GM18867 (cell line): ENCODE data around the gene NSD2.

Experiments
- ATAC-seq: cut with Tn5 transposase; IDR thresholded peaks from one replicate; pipeline ENCODE4 v1.9.1; 2021; ENCODE audit warnings: mild to moderate bottlenecking, moderate library complexity; ENCODE audit not compliant: unreplicated experiment

The NSD2 gene

DNA sequence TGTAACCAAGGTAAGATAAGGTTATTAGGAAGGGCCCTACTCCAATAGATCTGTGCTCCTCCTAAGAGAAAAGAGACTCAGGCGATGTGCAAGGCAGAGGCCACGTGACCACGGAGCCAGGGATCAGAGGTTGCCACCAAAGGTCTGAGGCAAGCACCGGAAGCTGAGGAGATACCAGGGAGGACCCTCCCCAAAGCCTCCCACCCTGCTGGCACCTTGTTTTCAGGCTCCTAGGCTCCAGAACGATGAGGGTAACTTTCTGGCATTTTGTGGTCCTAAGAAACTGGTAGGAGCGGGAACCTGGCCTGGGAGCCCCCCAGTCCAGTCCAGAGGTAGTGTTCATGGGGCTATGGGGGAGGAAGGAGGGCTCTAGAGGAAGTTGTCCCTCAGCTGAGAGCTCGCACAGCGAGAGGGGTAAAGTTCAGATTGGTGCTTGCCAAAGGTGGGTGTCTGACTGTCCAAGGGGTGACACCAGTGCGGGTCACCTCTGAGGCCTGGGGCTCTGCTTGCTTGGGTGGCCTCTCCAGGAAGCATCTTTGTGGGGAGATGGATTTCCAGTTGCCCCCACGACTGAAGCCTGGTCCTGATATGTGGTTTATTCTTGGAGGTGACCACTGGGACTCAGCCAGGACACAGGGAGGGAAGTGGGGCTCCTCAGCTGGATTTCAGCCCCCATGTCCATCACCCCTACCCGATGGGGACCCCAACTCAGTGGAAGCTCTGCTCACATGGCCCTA, 7.7 kb upstream of the NSD2 start:
- no peak for ATAC-seq

DNA sequence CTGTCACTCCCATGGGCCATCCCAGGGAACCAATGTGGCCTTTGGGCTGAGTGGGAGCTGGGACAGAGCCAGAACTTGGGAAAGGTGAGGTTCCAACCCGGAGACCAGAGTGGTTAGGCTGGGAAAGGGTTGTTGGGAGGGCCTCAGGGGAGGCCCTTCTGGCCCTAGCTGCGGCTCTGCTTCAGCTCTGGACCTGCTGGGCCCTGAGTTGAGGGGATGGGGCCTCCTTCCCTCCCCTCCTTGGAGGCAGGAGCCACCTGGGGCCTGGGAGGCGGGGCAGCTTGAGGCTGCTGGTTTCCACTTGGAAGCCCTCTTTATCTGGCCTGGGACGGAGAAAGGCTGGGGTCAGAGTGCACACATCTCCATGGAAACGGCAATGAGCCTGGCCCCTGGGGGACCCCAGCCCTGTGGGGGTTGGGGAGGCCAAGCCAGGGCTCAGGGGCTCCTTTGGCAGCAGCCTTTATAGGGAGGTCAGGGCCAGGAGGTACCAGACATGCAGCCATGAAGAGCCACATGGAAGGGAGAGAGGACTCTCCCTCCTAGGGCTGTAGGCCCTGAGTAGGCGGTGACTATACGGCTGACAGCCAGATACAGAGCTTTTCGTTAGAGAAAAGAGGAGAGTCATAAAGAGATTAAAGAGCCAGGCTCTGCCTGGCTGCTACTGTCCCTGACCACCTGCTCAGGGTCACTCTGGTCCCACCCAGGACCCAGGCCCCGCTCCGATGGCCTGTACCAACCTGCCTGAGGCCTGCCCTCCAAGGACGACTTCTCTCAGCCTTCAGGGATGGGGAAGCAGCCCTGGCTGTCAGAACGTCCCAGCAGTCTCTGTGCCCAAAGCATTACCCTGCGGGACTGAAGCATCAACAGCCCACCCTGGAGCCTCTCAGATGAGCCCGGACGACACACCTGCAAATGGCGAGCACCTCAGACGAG, 6.9 kb upstream of the NSD2 start:
- ATAC-seq: no peak

DNA sequence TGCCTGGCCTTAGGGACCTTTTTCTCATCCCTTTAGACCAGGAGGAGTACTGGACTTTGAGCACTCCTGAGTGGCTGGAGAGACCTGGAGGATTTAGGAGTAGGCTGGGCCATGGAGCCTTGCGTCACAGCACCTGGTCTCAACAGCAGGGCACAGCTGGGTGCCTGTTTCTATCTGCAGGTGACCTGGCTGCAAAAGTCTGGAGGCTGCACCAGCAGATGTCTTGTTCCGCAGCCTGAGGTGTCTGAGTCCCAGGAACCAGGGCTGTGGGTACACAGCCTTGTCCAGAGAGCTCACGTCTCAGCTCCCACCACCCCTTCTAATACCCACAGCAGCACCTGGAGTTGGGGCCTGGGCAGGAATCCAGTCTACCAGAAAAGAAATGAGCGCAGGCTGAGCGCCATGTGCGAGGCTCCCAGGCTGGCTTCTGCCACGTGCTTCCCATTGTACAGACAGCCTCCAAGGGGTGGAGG, 5.0 kb upstream of the NSD2 start:
- no peak for ATAC-seq

DNA sequence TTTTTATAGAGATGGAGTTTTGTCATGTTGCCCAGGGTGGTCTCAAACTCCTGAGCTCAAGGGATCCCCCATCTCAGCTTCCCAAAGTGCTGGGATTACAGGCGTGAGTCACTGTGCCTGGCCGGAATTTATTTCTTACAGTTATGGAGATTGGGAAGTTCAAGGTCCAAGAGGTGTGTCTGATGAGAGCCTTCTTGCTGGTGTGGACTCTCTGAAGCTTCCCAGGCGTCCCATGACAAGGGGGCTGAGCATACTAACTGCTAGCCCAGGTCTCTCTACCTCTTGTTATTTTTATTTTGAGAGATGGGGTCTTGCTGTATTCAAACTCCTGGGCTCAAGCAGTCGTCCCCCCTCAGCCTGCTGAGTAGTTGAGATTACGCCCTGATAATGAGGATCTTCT, 2.9 kb upstream of the NSD2 start:
- no peak for ATAC-seq

DNA sequence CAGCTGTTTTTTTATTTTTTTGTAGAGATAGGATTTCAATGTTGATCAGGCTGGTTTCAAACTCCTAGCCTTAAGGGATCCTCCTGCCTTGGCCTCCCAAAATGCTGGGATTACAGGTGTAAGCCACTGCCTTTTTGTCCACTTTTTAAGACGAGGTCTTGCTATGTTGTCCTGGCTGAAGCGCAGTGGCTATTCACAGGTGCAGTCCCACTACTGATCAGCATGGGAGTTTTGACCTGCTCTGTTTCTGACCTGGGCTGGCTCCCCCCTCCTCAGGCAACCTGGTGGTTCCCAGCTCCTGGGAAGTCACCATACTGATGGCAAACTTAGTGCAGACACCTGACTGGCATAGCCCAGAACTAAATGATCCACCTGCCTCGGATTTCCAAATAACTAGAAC, 2.3 kb upstream of the NSD2 start:
- no peak for ATAC-seq

DNA sequence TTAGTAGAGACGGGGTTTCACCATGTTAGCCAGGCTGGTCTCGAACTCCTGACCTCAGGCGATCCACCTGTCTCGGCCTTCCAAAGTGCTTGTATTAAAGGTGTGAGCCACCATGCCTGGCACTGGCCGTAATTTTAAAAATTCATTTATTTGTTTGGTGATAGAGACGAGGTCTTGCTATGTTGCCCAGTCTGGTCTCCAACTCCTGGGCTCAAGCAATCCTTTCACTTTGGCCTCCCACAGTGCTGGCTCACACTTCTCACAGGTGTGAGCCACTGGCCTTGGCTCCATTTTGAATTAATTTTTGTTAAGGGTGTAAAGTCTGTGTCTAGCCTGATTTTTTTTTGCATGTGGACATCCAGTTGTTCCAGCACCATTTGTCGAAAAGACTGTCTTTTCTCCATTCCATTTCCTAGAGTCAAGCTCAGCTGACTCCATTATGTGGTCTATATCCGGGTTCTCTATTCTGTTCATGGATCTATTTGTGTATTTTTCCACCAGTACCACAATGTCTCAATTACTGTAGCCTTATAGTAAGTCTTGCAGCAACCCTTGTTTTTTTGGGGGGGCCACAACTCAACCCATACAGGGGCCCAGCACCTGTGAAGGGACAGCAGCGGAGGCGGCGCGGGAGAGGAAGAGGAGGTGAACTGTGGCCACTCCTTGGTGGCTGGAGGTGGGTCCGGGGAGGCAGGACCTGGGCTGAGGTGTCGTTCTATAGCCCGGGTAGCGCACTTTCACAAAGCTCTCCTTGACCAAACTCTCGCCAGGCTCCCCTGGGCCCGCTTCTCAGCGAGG, 1.5 kb upstream of the NSD2 start:
- ATAC-seq: peak; percentile 6

DNA sequence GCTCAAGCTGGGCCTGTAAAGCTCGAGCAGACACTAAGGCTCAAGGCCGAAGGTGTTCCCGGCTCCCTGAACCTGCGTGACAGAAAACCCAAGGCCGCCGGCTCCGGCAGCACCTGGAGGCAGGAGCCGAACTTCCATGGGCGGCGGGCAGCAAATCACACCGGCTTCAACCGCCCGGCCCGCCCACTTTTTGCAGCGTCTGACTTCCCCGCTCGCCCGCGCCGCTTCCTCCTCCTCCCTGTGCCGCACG, 940 bp upstream of the NSD2 start:
- ATAC-seq: peak; percentile 47

DNA sequence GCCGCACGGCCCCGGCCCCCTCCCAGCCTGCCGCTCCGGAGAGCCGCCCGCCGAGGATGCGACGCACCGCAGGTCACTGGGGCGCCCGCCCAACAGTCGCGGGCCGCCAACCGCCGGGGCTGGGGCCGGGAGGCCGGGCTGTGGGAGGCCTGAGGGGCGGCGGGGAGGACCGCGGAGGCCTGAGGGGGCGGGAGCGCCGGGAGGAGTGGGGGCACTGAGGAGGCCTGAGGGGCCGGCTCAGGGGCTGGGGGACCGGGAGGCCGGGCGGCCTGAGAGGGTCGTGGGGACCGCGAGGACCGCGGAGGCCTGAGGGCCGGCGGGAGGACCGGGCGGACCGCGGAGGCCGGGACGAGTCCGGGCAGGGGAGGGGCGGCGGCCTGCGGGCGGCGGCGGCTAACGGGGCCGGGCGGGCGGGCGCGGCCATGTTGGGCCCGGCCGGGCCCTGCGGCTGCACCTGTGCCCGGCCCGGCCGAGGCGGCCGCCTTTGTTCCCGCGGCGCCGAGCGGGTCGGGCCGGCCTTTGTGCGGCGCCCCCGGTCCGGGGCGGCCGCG, 353 bp downstream of the NSD2 start:
- ATAC-seq: peak; percentile 13

DNA sequence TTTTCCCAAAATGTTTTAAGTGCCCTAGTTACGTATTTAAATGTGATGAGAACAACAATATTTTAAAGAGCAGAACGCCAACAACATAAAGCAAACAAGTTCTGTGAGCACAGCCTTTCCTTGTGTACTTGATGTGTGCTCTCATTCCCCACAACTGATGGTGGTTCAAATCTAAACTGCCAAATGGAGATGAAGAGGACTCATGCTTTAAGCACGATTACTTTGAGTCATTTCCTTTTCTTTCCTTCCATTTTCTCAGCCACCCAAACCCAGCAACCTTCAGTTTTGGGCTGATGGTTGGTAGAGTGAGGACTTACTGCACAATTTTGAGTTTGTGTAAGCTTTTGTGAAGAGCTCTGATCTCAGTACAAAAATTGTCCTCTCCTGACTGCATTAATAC, 1.7 kb downstream of the NSD2 start:
- ATAC-seq: no peak

DNA sequence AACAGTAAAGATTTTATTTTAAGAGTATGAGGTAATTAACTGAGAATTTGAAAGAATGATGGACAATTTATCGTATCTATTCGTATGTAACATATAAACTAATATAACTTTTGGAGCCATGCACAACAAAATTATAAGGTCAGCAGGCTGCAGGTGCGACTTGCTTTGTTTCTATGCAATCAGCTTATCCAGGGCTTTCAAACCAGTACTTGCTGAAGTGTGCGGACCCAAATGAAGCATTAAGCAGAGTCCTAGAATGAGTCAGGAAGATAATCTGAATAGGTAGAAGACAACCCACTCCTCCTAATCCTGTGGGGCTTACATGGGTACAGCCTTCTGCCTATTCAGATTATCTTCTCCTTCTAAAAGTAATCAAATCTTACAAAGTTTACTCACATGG, 2.1 kb downstream of the NSD2 start:
- no peak for ATAC-seq

DNA sequence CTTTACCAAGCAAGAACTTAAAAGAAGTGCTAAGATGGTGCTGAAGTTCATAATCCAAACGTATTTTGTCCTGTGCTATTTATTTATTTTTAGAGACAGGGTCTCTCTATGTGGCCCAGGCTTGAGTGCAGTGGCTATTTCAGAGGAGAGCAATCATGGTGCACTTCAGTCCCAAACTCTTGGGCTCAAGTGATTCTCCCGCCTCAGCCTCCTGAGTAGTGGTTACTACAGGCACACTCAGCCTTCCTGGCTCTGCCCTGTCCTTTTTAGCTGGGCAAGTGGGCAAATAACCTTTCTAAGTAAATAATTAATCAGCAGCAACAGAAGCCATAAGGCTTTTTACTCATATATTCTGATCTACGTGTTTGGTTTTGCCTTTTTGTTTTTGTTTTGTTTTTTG, 2.6 kb downstream of the NSD2 start:
- no peak for ATAC-seq

DNA sequence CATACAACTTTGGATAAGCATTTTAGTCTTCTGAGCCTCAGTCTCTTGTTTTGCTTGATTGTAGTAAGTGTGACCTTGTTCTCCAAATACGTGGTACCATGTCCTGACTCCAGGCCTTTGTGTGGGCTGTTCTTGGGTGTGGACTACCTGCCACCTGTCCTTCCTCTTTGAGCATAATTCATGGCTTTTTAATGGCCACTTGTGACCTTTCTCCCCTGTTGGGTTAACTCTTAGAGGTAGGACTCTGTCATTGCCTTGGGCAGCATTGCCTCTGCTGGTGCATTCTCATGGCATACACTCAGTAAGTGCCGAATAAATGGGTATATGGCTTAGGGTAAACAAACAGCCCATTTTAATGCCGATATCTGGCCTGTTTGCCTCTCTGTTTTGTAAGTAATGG, 3.0 kb downstream of the NSD2 start:
- ATAC-seq: no peak

DNA sequence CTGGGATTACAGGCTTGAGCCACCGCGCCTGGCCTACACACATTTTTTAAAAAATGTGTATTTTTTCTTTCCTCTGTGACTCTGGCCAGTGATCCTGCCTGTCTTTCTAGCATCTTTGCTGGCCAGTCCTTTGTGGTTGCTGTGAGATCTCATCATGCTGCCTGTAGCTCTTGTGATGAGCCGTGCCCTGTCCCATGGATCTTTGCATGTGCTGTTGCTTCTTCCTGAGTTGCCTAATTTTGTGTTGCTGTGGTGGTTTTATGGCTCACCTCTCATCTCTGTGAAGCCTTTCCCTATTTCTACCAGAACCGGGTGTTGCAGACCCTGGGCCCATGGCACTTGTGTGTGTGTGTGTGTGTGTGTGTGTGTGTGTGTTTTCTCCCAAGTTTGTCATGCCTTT, 8.3 kb downstream of the NSD2 start:
- no peak for ATAC-seq

DNA sequence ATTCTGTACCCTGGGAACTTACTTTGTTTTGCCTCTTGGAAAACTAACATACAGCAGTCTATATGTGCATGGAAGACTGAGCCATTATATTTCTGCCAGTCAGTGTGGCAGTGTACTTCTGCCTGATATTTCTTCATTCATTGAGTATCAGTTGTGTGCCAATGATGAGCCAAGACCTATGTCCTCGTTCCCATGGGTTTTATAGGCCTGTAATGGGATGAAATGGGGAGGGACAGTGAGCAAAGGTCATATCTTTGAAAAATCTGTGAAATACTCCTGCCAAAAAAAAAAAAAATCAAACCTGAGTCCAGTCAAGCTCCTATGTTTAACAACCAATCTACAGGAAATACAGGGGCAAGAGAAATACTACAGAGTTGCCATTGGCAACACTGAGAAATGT, 9.1 kb downstream of the NSD2 start:
- ATAC-seq: no peak

DNA sequence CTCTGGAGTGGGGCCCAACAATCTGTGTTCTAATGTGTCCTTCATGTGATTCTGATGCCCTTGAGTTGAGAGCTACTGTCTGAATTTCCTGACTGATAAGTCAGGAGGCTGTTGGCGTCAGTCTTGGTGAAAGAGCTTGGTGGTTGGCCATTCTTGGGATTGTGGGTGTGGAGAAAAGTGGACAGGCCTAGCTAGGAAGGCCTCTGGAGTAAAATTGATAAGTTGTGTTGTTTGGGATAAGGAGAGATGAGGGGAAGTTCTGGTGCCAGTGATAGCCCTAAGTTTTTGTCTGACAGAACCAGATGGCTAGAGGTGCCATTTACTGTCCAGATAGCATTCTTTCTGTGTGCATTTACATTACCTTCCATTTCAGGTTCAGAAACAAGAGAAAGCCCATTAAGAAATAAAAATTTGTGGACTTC, 11.7 kb downstream of the NSD2 start:
- ATAC-seq: no peak

DNA sequence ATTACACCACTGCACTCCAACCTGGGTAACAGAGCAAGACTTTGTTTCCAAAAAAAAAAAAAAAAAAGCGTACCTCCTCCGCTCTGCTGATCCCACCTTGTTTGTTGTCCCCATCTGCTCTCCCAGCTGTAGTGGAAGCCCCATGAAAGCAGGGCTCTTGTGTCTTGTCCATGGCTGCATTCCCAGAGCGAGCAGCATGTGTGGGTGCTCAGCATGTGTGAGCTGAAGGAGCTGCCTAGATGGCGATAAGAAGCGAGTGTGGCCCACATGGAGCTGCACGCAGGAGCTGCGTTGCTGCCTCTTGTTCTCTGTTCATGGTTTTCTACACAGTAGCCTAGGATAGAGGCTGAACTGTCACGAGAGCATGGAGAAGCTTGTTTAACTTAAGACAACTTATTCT, 12.4 kb downstream of the NSD2 start:
- ATAC-seq: no peak

DNA sequence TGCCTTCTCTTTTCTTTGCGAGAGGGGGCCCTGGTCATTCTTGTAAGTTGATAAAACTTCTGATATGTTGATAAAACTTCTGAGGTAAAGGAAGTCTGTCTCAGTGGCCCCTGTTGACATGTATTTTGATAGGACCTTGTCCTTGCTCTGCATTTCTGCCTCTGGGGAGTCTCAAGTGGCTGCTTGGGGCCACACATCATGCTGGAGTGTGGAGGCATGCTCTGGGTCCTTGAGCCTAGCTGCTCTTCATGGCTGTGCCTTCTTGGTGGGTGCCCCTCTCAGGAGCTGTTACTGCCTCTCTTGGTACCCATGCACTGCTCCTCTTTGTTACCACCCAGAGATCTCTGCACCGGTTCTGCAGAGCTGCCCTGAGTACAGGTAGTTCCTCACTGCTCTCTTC, 14.2 kb downstream of the NSD2 start:
- no peak for ATAC-seq

DNA sequence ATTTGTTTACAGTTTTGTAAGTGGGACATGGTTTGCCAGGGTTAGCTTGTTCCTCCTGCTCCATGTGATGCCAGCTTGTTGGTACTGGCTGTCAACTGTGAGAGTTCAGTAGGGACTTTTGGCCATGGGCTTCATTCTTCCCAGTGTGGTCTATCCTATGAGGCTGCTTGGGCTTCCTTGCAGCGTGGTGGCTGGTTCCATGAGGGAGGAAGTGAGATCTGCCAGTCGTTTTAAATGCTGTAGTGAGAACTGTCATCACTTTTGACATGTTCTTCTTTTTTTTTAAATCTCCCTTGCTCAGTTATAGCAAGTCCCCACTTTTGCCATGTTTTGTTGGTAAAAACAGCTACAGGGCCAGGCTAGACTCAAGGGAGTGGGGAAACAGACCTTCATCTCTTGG, 15.9 kb downstream of the NSD2 start:
- no peak for ATAC-seq

DNA sequence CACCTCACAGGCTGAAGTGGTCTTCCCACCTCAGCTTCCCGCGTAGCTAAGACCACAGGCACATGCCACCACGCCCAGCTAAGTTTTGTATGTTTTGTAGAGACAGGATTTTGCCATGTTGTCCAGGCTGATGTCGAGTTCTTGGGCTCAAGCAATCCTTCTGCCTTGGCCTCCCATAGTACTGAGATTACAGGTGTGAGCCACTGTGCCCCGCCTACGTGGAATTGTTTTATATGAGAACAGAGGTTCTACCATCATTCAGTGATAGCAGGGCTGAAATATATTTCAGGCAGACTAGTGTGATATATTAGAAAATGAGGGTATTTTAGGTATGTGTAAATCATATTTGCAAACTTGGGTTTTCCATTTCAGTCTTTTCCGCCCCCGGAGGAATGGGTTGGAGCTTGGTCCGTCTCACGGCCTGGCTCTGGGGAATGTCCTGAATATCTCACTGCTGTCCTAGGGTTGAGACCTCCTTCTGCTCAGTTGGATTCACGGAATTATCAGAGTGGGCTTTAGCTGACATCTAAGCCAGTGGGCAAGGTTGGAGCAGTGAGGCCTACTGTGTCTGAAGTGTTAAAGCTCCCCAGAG, 19.9 kb downstream of the NSD2 start:
- ATAC-seq: no peak

DNA sequence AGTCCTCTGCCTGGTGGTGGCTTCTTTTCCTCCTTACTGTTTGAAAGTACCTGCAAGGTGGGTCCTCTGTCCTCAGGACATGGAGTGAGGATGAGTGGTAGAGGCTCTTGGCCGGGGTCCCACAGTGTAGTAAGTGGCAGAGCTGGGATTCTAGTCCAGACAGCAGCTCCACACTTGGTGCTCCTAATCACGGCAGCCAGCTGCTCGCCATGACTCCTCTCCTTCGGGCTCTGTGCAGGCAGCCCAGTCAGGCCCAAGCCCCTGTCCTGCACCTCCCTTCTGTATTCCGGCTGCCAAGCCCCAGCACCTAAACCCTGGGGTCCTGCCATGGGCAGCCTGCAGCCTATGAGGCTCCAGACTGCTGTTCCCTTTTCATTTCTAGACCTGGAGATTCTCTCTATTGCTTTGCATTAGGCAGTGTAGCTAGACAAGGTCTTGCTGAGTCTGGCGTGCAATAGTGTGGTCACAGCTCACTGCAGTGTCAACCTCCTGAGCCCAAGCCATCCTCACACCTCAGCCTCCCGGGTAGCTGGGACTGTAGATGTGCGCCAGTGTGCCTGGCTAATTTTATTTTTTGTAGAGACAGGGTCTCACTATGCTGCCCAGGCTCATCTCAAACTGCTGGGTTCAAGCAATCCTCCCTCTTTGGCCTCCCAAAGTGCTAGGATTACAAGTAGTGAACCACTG, 24.9 kb downstream of the NSD2 start:
- no peak for ATAC-seq

DNA sequence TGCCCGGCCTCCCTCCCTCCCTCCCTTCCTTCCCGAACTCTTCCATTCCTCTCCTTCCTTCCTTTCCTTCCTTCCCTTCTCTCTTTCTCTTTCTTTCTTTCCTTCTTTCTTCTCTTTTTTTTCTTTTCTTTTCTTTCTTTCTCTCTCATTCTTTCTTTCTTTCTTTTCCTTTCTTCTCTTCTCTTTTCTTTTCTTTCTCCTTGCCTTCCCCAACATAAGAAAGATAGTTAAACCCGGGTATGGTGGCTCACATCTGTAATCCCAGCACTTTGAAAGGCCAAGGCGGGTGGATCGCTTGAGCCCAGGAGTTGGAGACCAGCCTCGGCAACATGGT, 25.4 kb downstream of the NSD2 start:
- ATAC-seq: no peak
